Nucleus accumbens (tissue), 56 donors: ENCODE results near the gene GIPC3.
"Not testable (repeated sequence)": the region's sequence is repeated elsewhere in the genome, so short reads cannot be mapped to it uniquely, and the experiment has no call there.

ENCODE experiments used
- DNase-seq, 56 donors: peaks; one replicate each; lab custom pipeline; 2025; lab: John Stamatoyannopoulos, UW

GIPC3 gene

GRCh38 chr19:3575260-3575741, 10.0 kb upstream of the GIPC3 start:
- DNase-seq = peak in 5 of 56 donors; percentile 10 to 32 (median 22)

DNA sequence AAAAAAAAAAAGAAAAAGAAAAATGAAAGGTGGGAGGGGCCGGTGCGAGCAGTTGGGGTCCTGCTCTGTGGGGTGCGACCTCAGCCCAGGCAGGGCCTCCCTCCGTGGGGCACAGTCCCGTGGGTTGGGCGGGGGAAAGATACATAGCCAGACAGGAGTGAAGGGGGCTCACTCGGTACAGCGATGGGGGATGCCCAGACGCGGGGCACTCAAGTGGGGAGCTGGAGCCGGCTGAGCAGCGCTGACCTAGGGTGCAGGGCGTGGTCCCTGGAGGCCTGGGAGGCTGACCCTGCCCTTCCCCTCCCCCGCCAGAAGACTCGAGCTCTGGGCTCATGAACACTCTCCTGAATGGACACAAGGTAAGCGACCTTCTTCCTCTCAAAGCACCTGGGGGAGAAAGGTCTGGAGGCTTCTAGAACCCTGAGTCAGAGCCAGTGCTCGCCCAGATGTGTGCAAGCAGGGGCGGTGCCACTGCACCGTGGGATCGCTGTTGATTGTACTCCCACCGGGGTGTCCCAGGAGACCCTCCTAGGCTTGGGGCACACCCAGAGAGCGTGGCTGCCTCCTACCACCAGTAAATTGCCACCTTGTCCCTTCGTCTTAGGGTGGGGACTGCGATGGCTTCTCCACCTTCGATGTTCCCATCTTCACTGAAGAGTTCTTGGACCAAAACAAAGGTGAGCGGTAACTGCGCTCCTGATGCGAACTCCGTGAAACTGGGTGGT, 9.2 kb upstream of the GIPC3 start:
- DNase-seq = no peak

DNA sequence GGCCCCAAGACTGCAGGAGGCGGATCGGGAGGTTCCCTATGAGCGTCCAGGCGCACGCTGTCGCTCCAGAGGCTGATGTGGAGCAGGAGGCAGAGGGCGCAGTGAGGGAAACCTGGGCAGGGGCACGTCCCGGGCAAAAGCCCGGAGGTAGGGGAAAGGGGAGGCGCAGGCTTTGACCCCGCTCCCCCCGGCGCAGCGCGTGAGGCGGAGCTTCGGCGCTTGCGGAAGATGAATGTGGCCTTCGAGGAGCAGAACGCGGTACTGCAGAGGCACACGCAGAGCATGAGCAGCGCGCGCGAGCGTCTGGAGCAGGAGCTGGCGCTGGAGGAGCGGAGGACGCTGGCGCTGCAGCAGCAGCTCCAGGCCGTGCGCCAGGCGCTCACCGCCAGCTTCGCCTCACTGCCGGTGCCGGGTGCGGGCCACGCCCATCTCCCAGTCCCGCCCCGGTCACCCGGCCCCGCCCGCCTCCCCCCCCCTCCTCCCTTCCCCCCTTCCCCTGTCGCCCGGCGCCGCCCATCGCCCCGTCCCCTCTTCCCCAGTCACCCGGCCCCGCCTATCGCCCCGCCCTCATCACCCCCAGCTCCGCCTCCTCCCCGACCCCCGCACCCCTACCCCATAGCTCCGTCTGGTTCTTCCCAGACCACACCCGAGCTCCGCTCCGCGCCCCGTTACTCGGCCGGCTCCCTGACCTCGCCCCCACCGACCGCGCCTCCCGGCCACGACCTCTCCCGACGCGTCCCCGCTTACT, 8.4 kb upstream of the GIPC3 start:
- peak in 41 of 56 donors; percentile 10 to 72 (median 44) for DNase-seq

GRCh38 chr19:3577723-3578344, 7.4 kb upstream of the GIPC3 start:
- DNase-seq = peak in 1 of 56 donors; percentile 37

- DNase-seq = no peak
Observed at GRCh38 chr19:3578390-3578789, 6.9 kb upstream of the GIPC3 start.

- peak in 5 of 56 donors; percentile 4 to 73 (median 9) for DNase-seq
Observed at GRCh38 chr19:3580156-3580934, 4.9 kb upstream of the GIPC3 start.

GRCh38 chr19:3581792-3582191, 3.5 kb upstream of the GIPC3 start:
- not testable (repeated sequence) for DNase-seq

GRCh38 chr19:3584036-3584802, 1.1 kb upstream of the GIPC3 start:
- not testable (repeated sequence) for DNase-seq

DNA sequence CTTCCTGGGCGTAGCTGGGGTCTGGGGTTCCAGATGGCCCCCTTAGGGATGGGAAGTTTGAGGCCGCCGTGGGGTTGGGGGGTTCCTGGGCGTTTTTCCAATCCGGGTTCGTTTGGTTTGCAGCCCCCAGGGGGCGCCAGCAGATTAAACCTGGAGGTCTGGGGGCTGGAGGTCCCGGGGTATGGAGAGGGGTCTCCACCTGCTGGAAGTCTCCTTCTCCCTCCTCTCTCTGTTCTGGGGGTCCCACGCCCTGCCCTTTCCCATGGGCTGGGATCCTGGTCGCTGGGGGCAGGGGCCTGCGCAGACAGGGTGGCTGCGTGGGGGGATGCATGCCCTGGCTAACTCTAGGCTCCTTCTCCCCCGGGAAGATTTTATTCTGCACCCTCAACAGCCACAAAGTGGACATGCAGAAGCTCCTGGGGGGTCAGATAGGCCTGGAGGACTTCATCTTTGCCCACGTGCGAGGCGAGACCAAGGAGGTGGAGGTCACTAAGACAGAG, 899 bp downstream of the GIPC3 start:
- DNase-seq = peak in 1 of 56 donors; percentile 13

DNA sequence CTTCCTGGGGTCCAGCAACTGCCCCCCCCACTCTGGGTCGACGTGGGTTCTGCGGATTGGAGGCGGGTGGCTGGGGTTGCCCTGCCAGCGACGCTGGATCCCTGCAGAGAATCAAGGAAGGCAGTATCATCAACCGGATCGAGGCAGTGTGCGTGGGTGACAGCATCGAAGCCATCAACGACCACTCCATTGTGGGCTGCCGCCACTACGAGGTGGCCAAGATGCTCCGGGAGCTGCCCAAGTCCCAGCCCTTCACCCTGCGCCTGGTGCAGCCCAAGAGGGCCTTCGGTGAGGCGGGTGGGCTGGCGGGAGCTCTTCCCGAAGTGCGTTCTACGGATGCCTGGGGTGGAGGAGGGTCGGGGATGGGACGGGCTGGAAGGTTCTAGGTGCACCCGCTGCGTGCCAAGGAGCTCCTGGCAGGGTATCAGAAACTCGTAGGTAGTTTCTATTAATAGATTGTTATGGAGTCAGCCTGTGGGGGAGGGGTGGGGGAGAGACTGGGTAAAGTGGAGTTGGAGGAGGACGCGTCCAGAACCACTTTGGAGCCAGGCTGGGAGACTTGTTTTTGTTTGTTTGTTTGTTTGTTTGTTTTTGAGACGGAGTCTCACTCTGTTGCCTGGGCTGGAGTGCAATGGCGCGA, 1.5 kb downstream of the GIPC3 start:
- DNase-seq = no peak

DNA sequence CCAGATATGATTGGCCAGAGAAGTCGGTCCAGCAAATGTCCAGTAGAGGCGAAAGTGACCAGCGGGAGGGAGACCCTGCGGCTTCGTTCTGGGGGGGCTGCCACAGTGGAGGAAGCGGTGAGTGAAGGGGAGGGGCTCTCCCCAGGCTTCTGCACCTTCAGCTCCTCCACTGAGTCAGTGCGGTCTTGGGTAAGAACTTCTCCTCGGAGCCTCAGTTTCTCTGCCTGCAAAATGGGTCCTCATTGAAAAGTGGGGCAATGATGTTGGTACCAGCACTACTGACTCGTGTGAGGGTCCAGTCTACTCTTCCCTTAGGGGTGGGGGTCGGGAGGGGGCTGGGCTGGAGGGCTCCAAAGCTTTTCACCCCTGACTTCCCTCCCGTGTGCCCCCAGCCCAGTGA, 4.2 kb downstream of the GIPC3 start:
- no peak for DNase-seq

- no peak for DNase-seq
Observed at GRCh38 chr19:3589949-3590348, 4.7 kb downstream of the GIPC3 start.

GRCh38 chr19:3590991-3591659, 5.8 kb downstream of the GIPC3 start:
- DNase-seq = no peak

GRCh38 chr19:3591876-3592613, 6.8 kb downstream of the GIPC3 start:
- no peak for DNase-seq

GRCh38 chr19:3593156-3593555, 7.9 kb downstream of the GIPC3 start:
- no peak for DNase-seq

GRCh38 chr19:3595521-3596061, 10.3 kb downstream of the GIPC3 start:
- DNase-seq = no peak

DNA sequence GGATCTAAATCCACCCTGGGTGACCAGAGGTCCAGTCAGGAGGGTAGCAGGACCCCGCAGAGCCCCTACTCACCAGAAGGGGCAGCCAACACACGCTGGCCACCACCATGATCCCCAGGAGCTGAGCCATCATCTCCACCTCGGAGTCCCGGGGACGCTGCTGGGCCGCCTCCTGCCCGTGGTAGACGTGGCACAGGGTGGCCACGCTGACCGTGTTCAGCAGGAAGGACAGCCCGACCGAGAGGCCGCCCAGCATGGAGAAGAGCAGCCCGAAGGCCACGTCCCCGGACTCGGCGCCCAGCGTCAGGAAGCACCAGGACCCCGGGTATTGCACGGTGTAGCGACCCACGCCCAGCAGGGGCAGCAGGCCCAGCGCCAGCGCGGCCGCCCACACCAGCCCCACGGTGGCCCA, 14.5 kb downstream of the GIPC3 start:
- DNase-seq = no peak
